PFSK-1 (cell line): Measurements from ENCODE around the gene ZFYVE19.
A peak's percentile ranks its signal among the peaks of the same experiment; 100 is the strongest.

Source experiments
- FOXP2 ChIP-seq: optimal IDR thresholded peaks from 2 replicates; pipeline ENCODE3; 2011; ENCODE audit warnings: borderline replicate concordance, control low read depth, inconsistent platforms; ENCODE audit not compliant: insufficient read depth; ENCODE audit errors: extremely low read length, extremely low read depth
- POLR2AphosphoS5 ChIP-seq: IDR thresholded peaks from 2 replicates; pipeline ENCODE4 v1.6.1; 2012; ENCODE audit warnings: low read depth, mild to moderate bottlenecking, control low read depth, low read length, moderate library complexity
- SIN3A ChIP-seq: IDR thresholded peaks from 2 replicates; pipeline ENCODE4 v1.6.1; 2012; ENCODE audit warnings: mild to moderate bottlenecking, low read length, moderate library complexity, borderline replicate concordance; ENCODE audit not compliant: insufficient read depth
- TAF1 ChIP-seq: IDR thresholded peaks from 2 replicates; pipeline ENCODE4 v1.6.1; 2012; ENCODE audit warnings: low read length, control low read depth, borderline replicate concordance; ENCODE audit not compliant: insufficient read depth
- TF ChIP-seq, protein P1 (sequence below), 2 experiments: IDR thresholded peaks; 2 replicates each; pipeline versions ENCODE4 v1.6.1 to v1.8.0; 2011 to 2012; ENCODE audit warnings: low read depth in 2 of 2, low read length in 2 of 2, control low read depth in 1 of 2, inconsistent platforms in 1 of 2, mild to moderate bottlenecking in 1 of 2, moderate library complexity in 1 of 2; ENCODE audit not compliant: insufficient read depth in 1 of 2

ZFYVE19 gene

DNA sequence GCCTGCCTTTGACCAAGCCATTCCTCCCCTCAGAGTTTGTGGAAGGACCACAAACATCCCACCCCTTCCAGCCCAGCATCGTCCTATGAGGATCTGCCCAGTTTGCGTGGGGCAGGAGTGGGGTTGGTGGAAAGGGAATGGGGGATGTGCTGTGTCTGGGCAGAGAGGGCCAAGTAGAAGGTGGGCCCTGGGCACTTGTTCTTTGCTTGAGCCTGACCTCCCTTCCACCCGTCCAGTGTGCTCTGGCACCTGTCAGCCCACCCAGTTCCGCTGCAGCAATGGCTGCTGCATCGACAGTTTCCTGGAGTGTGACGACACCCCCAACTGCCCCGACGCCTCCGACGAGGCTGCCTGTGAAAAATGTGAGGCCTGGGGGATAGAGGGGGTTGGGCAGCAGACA, 47.3 kb downstream of the ZFYVE19 start:
- TF ChIP-seq POLR2AphosphoS5, result no peak
- TF ChIP-seq, protein P1, sequence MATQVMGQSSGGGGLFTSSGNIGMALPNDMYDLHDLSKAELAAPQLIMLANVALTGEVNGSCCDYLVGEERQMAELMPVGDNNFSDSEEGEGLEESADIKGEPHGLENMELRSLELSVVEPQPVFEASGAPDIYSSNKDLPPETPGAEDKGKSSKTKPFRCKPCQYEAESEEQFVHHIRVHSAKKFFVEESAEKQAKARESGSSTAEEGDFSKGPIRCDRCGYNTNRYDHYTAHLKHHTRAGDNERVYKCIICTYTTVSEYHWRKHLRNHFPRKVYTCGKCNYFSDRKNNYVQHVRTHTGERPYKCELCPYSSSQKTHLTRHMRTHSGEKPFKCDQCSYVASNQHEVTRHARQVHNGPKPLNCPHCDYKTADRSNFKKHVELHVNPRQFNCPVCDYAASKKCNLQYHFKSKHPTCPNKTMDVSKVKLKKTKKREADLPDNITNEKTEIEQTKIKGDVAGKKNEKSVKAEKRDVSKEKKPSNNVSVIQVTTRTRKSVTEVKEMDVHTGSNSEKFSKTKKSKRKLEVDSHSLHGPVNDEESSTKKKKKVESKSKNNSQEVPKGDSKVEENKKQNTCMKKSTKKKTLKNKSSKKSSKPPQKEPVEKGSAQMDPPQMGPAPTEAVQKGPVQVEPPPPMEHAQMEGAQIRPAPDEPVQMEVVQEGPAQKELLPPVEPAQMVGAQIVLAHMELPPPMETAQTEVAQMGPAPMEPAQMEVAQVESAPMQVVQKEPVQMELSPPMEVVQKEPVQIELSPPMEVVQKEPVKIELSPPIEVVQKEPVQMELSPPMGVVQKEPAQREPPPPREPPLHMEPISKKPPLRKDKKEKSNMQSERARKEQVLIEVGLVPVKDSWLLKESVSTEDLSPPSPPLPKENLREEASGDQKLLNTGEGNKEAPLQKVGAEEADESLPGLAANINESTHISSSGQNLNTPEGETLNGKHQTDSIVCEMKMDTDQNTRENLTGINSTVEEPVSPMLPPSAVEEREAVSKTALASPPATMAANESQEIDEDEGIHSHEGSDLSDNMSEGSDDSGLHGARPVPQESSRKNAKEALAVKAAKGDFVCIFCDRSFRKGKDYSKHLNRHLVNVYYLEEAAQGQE (IDR thresholded peaks at IDR 0.05; ENCODE audit: insufficient read depth in 1 of 2, low read depth in 2 of 2, low read length in 2 of 2), result no peak
- TF ChIP-seq SIN3A, result no peak
- TF ChIP-seq TAF1, result no peak
- no peak for TF ChIP-seq FOXP2

DNA sequence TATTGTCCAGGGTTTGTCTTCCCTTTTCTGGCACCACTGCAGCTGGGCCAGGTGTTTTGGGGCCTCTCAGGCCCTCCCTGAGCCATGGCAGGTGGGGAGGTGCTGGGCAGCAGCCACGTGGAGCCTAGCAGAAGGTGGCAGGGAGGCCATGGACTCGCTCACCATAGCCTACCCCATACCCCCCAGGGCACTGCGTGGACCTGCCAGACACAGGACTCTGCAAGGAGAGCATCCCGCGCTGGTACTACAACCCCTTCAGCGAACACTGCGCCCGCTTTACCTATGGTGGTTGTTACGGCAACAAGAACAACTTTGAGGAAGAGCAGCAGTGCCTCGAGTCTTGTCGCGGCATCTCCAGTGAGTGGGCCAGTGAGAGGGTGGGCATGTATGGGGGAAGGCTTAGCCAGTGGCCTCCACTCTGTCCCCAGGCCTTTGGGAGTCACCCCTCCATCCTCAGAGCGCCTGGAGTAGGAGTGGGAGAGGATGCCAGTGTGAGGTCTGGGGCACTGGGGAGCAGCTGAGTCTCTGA, 48.9 kb downstream of the ZFYVE19 start:
- TF ChIP-seq, protein P1 (IDR thresholded peaks at IDR 0.05; ENCODE audit: insufficient read depth in 1 of 2, low read depth in 2 of 2, low read length in 2 of 2), result no peak
- TF ChIP-seq POLR2AphosphoS5 (no peak), TAF1 (no peak), FOXP2 (no peak), SIN3A (no peak)

DNA sequence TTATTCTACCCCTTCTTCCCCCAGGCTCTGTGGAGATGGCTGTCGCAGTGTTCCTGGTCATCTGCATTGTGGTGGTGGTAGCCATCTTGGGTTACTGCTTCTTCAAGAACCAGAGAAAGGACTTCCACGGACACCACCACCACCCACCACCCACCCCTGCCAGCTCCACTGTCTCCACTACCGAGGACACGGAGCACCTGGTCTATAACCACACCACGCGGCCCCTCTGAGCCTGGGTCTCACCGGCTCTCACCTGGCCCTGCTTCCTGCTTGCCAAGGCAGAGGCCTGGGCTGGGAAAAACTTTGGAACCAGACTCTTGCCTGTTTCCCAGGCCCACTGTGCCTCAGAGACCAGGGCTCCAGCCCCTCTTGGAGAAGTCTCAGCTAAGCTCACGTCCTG, 49.9 kb downstream of the ZFYVE19 start:
- TF ChIP-seq TAF1 (no peak), SIN3A (no peak), FOXP2 (no peak), POLR2AphosphoS5 (no peak)
- TF ChIP-seq, protein P1 (IDR thresholded peaks at IDR 0.05; ENCODE audit: insufficient read depth in 1 of 2, low read depth in 2 of 2, low read length in 2 of 2), result no peak

DNA sequence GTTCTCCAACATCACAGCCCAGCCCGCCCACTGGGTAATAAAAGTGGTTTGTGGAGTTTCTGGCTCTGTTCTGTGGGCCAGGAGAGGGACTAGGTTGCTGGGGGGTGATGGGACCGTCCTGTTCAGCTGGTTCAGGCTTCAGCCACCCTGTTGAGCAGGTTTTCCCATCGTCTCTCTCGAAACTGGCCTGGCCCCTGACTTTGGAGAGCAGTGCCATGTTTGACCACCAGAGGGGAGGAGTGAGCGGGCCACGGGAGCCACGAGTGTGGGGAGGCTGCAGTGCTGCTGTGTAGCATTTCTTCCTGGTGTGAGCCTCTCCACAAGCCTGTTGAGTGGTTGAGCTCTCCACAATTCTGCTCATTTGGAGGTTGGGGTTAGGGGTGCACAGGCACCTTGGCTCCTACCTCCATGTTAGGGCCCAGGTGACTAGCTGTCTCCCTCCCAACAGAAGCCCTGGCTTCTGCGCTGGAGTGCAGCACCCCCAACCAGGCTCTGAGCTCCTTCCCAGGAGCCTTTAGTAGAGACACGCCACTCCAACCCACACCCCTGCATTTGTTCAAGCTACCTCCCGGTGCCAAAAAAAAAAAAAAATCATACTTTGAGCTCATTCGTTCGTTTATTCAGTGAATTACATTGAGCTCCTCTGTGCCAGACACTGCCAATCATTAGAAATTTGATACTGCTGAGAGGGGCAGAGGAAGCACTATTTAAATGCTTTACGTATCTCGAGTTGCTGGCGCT, 50.9 kb downstream of the ZFYVE19 start:
- peak; percentile 78 for TF ChIP-seq FOXP2
- TF ChIP-seq, protein P1 (IDR thresholded peaks at IDR 0.05; ENCODE audit: insufficient read depth in 1 of 2, low read depth in 2 of 2, low read length in 2 of 2), result no peak
- TF ChIP-seq POLR2AphosphoS5, result peak; percentile 33; the same call in 1 of the 2 replicates

DNA sequence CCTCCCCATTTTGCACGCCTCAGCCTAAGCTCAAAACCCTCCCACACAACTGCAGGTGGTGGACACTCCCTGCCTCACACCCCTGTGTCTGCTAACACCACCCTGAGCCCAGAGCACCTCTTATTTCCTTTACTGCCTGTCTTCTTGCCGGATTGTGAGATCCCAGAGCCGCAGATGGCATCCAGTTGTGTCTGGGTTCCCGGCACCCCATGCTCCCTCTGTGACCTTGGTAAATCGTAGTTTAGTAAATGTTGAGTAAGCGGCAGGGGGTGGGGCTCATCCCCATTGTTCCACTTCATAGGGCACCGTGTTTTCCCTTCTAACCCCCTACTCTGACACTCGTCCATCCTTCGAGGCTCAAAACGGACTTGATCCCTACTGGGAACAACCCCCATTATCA, 51.8 kb downstream of the ZFYVE19 start:
- TF ChIP-seq FOXP2 (no peak), TAF1 (no peak), SIN3A (no peak), POLR2AphosphoS5 (no peak)
- TF ChIP-seq, protein P1 (IDR thresholded peaks at IDR 0.05; ENCODE audit: insufficient read depth in 1 of 2, low read depth in 2 of 2, low read length in 2 of 2), result no peak
